ENCODE measurements around the gene OR2A5.

DNA sequence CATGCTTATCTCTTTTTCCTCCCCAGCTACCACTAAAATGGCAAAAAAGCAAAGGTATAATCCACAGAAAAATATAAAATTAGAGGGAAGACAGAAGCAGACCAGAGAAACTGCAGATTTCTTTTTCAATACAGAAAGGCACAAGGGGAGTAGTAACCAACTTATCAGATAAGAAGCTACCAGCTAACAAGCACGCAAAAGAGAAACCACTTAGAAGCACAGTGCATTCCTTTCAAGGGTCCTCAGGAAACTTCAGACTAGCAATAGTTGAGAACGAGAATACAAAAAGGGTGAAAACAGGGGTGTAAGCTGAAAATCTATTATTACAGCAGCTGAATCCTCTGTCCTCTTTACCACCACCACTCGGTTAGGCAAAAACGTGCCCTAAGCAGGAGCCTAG lies 9.9 kb upstream of the OR2A5 start:
- TF ChIP-seq, protein P1, sequence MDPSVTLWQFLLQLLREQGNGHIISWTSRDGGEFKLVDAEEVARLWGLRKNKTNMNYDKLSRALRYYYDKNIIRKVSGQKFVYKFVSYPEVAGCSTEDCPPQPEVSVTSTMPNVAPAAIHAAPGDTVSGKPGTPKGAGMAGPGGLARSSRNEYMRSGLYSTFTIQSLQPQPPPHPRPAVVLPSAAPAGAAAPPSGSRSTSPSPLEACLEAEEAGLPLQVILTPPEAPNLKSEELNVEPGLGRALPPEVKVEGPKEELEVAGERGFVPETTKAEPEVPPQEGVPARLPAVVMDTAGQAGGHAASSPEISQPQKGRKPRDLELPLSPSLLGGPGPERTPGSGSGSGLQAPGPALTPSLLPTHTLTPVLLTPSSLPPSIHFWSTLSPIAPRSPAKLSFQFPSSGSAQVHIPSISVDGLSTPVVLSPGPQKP (IDR thresholded peaks at IDR 0.05; ENCODE audit: borderline replicate concordance, low read depth, low read length), result no peak
- no peak for TF ChIP-seq MAFK (IDR thresholded peaks at IDR 0.05; ENCODE audit: low read depth, low read length)
- TF ChIP-seq, protein P2, sequence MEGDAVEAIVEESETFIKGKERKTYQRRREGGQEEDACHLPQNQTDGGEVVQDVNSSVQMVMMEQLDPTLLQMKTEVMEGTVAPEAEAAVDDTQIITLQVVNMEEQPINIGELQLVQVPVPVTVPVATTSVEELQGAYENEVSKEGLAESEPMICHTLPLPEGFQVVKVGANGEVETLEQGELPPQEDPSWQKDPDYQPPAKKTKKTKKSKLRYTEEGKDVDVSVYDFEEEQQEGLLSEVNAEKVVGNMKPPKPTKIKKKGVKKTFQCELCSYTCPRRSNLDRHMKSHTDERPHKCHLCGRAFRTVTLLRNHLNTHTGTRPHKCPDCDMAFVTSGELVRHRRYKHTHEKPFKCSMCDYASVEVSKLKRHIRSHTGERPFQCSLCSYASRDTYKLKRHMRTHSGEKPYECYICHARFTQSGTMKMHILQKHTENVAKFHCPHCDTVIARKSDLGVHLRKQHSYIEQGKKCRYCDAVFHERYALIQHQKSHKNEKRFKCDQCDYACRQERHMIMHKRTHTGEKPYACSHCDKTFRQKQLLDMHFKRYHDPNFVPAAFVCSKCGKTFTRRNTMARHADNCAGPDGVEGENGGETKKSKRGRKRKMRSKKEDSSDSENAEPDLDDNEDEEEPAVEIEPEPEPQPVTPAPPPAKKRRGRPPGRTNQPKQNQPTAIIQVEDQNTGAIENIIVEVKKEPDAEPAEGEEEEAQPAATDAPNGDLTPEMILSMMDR (conservative IDR thresholded peaks at IDR 0.05; ENCODE audit: low read depth, low read length), result no peak
- TF ChIP-seq, protein P3, sequence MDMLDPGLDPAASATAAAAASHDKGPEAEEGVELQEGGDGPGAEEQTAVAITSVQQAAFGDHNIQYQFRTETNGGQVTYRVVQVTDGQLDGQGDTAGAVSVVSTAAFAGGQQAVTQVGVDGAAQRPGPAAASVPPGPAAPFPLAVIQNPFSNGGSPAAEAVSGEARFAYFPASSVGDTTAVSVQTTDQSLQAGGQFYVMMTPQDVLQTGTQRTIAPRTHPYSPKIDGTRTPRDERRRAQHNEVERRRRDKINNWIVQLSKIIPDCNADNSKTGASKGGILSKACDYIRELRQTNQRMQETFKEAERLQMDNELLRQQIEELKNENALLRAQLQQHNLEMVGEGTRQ (IDR thresholded peaks at IDR 0.05; ENCODE audit: low read depth, low read length), result no peak
- no peak for TF ChIP-seq MAZ (IDR thresholded peaks at IDR 0.05; ENCODE audit: borderline replicate concordance, low read depth, low read length)
- TF ChIP-seq CHD1 (IDR thresholded peaks at IDR 0.05; ENCODE audit: low read depth, low read length), result no peak
- TF ChIP-seq POLR2A (IDR thresholded peaks at IDR 0.05; ENCODE audit: low read depth, low read length), result no peak
- no peak for TF ChIP-seq RAD21 (IDR thresholded peaks at IDR 0.05; ENCODE audit: low read length)

All from IMR-90 (cell line).